ENCODE data around the gene LMNB1.

LMNB1 gene

DNA sequence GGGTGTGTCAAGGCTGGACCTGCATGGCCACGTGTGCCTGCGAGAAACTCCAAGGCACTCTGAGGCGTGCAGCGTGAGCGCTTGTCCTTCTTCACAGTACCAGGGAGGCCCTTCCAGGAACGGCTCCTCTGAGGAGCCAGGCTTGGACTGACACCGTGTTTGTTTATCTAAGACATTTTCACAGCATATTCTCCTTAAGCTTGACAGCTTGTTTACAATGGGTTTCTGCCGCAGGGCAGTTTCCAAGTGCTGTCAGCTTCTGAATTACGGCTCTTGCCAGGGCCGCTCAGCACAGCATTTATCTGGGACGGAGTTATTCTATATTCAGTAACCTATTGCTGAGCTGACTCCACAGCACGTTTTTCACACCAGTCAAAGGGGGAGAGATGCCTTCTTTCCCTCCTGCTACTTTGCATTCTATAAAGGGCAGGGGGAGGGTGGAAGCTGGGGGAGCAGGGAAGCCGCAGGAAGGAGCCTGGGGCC is 98.4 kb downstream of the LMNB1 start:
- no peaks in the 10 kb centered on the region for H3K9me2 ChIP-seq (ENCODE audit: low read depth, low read length)
- H3K27me3 ChIP-seq (ENCODE audit: insufficient read depth, low read length), result no peaks in the 10 kb centered on the region
- H3K9ac ChIP-seq (ENCODE audit: low read length), result no peak overlapping the region
- no peaks in the 10 kb centered on the region for H3K4me1 ChIP-seq (ENCODE audit: insufficient read depth, low read length, severe bottlenecking)
- H2AFZ ChIP-seq (ENCODE audit: low read length), result no peak overlapping the region
- H3K9me3 ChIP-seq (ENCODE audit: low read length), result no peaks in the 10 kb centered on the region
- H3K79me2 ChIP-seq (ENCODE audit: insufficient read depth, low read length), result no peaks in the 10 kb centered on the region
- no peaks in the 10 kb centered on the region for H4K20me1 ChIP-seq (ENCODE audit: insufficient read depth, low read length)
- TF ChIP-seq EZH2 (IDR thresholded peaks at IDR 0.05; ENCODE audit: borderline replicate concordance, low read length), result no peak
- TF ChIP-seq, protein P1, sequence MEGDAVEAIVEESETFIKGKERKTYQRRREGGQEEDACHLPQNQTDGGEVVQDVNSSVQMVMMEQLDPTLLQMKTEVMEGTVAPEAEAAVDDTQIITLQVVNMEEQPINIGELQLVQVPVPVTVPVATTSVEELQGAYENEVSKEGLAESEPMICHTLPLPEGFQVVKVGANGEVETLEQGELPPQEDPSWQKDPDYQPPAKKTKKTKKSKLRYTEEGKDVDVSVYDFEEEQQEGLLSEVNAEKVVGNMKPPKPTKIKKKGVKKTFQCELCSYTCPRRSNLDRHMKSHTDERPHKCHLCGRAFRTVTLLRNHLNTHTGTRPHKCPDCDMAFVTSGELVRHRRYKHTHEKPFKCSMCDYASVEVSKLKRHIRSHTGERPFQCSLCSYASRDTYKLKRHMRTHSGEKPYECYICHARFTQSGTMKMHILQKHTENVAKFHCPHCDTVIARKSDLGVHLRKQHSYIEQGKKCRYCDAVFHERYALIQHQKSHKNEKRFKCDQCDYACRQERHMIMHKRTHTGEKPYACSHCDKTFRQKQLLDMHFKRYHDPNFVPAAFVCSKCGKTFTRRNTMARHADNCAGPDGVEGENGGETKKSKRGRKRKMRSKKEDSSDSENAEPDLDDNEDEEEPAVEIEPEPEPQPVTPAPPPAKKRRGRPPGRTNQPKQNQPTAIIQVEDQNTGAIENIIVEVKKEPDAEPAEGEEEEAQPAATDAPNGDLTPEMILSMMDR (IDR thresholded peaks at IDR 0.05; ENCODE audit: low read length), result no peak
- no peak overlapping the region for H3K27ac ChIP-seq (ENCODE audit: low read depth, low read length, poor library complexity, severe bottlenecking)
- no peak overlapping the region for H3K4me2 ChIP-seq (ENCODE audit: low read length)
- H3K36me3 ChIP-seq (ENCODE audit: insufficient read depth, low read length), result no peaks in the 10 kb centered on the region
- no peak overlapping the region for H3K4me3 ChIP-seq (ENCODE audit: low read depth, low read length, poor library complexity, severe bottlenecking)
- no peaks in the 10 kb centered on the region for H3F3A ChIP-seq (ENCODE audit: insufficient read depth, low read length)

DNA sequence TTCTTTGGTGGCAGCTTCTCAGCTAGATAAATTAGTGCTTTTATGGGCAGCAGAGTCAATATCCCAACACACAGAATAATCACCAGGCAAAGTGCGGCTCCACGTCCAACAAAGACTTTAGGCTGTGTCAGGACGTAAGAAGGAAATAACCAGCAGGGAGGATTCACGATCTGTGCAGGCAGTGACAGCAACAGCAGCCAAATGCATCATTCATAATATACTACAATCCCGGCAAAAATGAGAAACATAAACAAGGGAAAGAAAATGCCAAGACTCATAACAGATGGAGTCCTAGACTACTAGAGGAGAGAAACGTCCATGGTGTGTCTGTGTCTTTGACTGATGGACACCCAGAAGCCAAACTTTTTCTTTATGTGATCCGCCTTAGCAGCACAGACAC is 100.7 kb downstream of the LMNB1 start:
- no peaks in the 10 kb centered on the region for H3F3A ChIP-seq (ENCODE audit: insufficient read depth, low read length)

DNA sequence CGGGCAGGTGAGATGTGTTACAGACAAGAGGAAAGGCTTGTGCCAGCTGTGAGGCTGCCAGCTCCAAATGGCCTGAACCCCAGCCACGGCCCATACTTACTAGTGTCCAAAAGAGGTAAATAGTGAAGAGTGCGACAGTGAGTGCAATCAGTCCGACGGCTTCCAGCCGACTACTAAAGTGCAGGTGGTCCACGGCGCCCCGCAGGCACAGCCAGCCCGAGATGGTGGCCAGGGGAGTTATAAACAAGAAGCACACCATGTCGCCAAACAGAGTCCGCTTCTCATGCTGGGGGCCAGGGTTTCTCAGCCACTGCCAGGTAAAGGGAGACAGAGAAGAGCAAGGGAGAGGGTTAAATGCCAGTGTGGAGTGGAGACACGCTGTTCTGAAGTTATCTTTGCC is 101.1 kb downstream of the LMNB1 start:
- H3K9me2 ChIP-seq (ENCODE audit: low read depth, low read length), result no peaks in the 10 kb centered on the region
- H3K4me2 ChIP-seq (ENCODE audit: low read length), result no peak overlapping the region
- no peak for TF ChIP-seq EZH2 (IDR thresholded peaks at IDR 0.05; ENCODE audit: borderline replicate concordance, low read length)
- TF ChIP-seq, protein P1 (IDR thresholded peaks at IDR 0.05; ENCODE audit: low read length), result no peak
- H3K9ac ChIP-seq (ENCODE audit: low read length), result no peak overlapping the region
- no peaks in the 10 kb centered on the region for H3K79me2 ChIP-seq (ENCODE audit: insufficient read depth, low read length)
- H3K4me1 ChIP-seq (ENCODE audit: insufficient read depth, low read length, severe bottlenecking), result no peaks in the 10 kb centered on the region
- H3K36me3 ChIP-seq (ENCODE audit: insufficient read depth, low read length), result no peaks in the 10 kb centered on the region
- no peak overlapping the region for H2AFZ ChIP-seq (ENCODE audit: low read length)
- no peaks in the 10 kb centered on the region for H4K20me1 ChIP-seq (ENCODE audit: insufficient read depth, low read length)
- no peak overlapping the region for H3K4me3 ChIP-seq (ENCODE audit: low read depth, low read length, poor library complexity, severe bottlenecking)
- H3K9me3 ChIP-seq (ENCODE audit: low read length), result no peaks in the 10 kb centered on the region
- H3K27ac ChIP-seq (ENCODE audit: low read depth, low read length, poor library complexity, severe bottlenecking), result no peak overlapping the region
- H3F3A ChIP-seq (ENCODE audit: insufficient read depth, low read length), result no peaks in the 10 kb centered on the region
- no peaks in the 10 kb centered on the region for H3K27me3 ChIP-seq (ENCODE audit: insufficient read depth, low read length)

More for the DNA sequence above, 100.7 kb downstream of the LMNB1 start:
- Histone ChIP-seq H3K27ac (ENCODE audit: low read depth, low read length, poor library complexity, severe bottlenecking) (no peak overlapping the region), H2AFZ (ENCODE audit: low read length) (no peak overlapping the region), H3K79me2 (ENCODE audit: insufficient read depth, low read length) (no peaks in the 10 kb centered on the region), H3K9ac (ENCODE audit: low read length) (no peak overlapping the region), H3K9me3 (ENCODE audit: low read length) (no peaks in the 10 kb centered on the region), H3K4me2 (ENCODE audit: low read length) (no peak overlapping the region), H3K4me3 (ENCODE audit: low read depth, low read length, poor library complexity, severe bottlenecking) (no peak overlapping the region), H3K36me3 (ENCODE audit: insufficient read depth, low read length) (no peaks in the 10 kb centered on the region), H3K9me2 (ENCODE audit: low read depth, low read length) (no peaks in the 10 kb centered on the region), H3K27me3 (ENCODE audit: insufficient read depth, low read length) (no peaks in the 10 kb centered on the region), H4K20me1 (ENCODE audit: insufficient read depth, low read length) (no peaks in the 10 kb centered on the region), H3K4me1 (ENCODE audit: insufficient read depth, low read length, severe bottlenecking) (no peaks in the 10 kb centered on the region)
- TF ChIP-seq, protein P1 (IDR thresholded peaks at IDR 0.05; ENCODE audit: low read length), result no peak
- no peak for TF ChIP-seq EZH2 (IDR thresholded peaks at IDR 0.05; ENCODE audit: borderline replicate concordance, low read length)

Measured in OCI-LY1 (cell line).